IPS-18a (cell line): Measurements from ENCODE around the gene MRPS9.

Experiments
- H3K27ac ChIP-seq: one replicate; pipeline ENCODE4 v1.5.1; 2013; ENCODE audit warnings: low read length
- H3K27me3 ChIP-seq: one replicate; pipeline ENCODE4 v1.6.1; 2013; ENCODE audit warnings: mild to moderate bottlenecking, low read length; ENCODE audit not compliant: control insufficient read depth, insufficient read depth
- H3K36me3 ChIP-seq: one replicate; pipeline ENCODE4 v1.6.1; 2013; ENCODE audit warnings: low read depth, low read length; ENCODE audit not compliant: control insufficient read depth
- H3K4me1 ChIP-seq: one replicate; pipeline ENCODE4 v1.6.1; 2013; ENCODE audit warnings: low read depth, low read length; ENCODE audit not compliant: control insufficient read depth
- H3K4me3 ChIP-seq: one replicate; pipeline ENCODE4 v1.5.1; 2013; ENCODE audit warnings: low read length
- H3K9ac ChIP-seq: one replicate; pipeline ENCODE4 v1.6.1; 2013; ENCODE audit warnings: mild to moderate bottlenecking, low read length, moderate library complexity
- H3K9me3 ChIP-seq: one replicate; pipeline ENCODE4 v1.6.1; 2013; ENCODE audit warnings: low read depth, low read length; ENCODE audit not compliant: control insufficient read depth

The MRPS9 gene

GRCh38 chr2:105104208-105104731 is 66.4 kb downstream of the MRPS9 start:
- Histone ChIP-seq H3K9me3 (no peaks in the 10 kb centered on the region), H3K36me3 (peaks cover 16% of the 10 kb centered on the region), H3K4me1 (peaks cover 20% of the 10 kb centered on the region), H3K27me3 (no peaks in the 10 kb centered on the region), H3K27ac (no peak overlapping the region), H3K4me3 (no peak overlapping the region), H3K9ac (no peak overlapping the region)

DNA sequence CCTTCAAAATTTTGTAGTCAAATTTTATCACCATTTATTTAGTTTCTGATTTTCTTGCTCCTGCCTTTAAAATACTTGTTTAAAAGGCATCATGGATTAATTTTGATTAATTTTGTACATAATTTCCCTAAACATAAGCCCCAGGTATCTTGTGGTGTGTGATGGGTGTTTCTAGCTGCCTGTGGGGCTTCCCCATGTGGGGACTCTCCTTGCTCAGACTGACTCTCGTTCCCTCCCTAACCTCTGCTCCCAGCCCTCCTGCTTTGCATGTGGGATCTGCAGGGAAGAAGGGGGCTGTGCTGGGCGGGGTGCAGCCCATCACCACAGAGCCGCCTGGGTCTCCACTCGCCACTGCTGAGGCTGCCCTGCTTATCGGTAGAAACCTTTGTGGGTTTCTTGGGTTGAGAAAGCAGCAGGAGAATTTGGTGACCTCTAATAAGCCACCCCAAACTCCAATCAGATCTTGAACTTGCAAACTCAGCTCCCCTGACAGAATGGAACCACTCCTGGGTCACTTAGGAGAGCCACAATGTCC is 72.5 kb downstream of the MRPS9 start:
- no peak overlapping the region for H3K27ac ChIP-seq
- H3K27me3 ChIP-seq: no peaks in the 10 kb centered on the region
- H3K4me3 ChIP-seq: no peak overlapping the region
- H3K9me3 ChIP-seq: no peaks in the 10 kb centered on the region
- H3K9ac ChIP-seq: no peak overlapping the region
- H3K4me1 ChIP-seq: peaks cover 9% of the 10 kb centered on the region
- H3K36me3 ChIP-seq: no peaks in the 10 kb centered on the region

DNA sequence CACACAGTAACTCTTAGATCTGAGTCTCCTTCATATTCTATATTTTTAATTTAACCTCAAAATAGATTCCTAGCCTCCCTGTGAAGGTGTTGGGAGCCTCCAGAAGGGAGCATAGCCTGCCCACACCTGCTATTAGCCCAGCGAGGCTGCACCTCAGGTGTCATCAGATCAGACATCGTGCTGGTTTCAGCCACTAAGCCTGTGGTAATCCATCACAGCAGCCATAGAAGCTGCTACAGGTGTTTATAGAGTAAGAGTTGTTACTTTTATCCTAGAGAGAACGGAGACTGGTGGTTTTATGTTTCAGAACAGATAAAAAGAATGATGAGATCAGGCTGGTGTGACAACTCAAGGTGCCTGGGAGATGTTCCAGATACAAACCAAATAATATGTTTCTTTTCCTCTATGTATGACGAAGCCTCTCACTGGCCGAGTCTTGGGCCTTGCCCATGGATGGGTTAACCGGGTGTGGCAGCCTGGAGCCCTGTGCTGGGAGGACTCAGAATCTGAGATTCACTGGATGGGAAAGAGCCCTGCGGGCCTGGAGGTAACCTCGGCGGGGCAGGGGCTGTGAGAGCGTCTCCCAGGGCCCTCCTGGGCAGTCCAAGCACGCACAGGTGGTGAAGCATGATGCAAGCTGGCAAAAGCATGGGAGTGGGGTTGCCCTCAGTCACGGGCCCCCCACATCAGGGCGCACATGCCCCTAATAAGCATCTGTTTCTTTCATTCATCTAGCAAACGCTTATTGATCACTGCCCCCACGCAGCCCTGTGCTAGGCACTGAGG is 73.7 kb downstream of the MRPS9 start:
- Histone ChIP-seq H3K36me3 (no peaks in the 10 kb centered on the region), H3K4me3 (no peak overlapping the region), H3K9ac (no peak overlapping the region), H3K4me1 (peaks cover 9% of the 10 kb centered on the region), H3K27ac (no peak overlapping the region), H3K27me3 (no peaks in the 10 kb centered on the region), H3K9me3 (no peaks in the 10 kb centered on the region)

GRCh38 chr2:105112345-105112744 is 74.5 kb downstream of the MRPS9 start:
- peaks cover under 1% of the 10 kb centered on the region for H3K4me1 ChIP-seq
- no peak overlapping the region for H3K9ac ChIP-seq
- no peaks in the 10 kb centered on the region for H3K27me3 ChIP-seq
- no peak overlapping the region for H3K27ac ChIP-seq
- H3K4me3 ChIP-seq: no peak overlapping the region
- H3K9me3 ChIP-seq: no peaks in the 10 kb centered on the region
- H3K36me3 ChIP-seq: no peaks in the 10 kb centered on the region

DNA sequence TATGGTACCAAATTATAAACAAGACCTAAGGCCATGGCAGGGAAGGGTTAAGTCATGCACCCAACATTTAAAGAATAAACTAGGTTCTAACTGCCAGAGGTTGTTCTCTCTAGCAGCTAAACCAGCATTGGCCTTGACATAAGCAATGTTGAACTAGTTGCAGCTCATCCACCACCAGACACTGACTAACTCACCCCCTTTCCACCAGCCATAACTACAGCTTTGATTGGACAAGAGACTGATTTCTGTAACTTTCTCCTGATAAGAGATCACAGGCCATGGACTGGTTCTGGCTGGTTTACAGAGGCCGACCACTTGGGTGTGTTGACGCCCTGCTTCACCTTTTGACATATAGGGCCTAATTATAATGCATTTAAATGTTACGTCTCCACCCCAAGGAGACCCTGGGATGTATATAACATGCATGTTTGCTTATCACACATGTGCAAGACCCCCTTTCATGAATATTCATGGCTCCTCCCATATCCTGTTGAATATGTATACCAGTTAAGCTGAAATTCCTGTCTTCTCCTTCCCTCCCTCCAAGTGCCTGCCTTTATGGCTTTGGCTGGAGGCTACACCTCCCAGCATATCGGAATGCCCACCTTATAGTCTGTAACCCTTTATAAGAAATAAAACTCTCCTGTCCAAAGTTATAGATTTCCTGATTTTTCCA is 75.9 kb downstream of the MRPS9 start:
- Histone ChIP-seq H3K4me1 (no peaks in the 10 kb centered on the region), H3K36me3 (no peaks in the 10 kb centered on the region)

GRCh38 chr2:105114551-105114950 is 76.7 kb downstream of the MRPS9 start:
- Histone ChIP-seq H3K4me3 (no peak overlapping the region), H3K36me3 (no peaks in the 10 kb centered on the region), H3K27me3 (no peaks in the 10 kb centered on the region), H3K27ac (no peak overlapping the region), H3K4me1 (no peaks in the 10 kb centered on the region), H3K9ac (no peak overlapping the region), H3K9me3 (no peaks in the 10 kb centered on the region)

More for the DNA sequence above, 75.9 kb downstream of the MRPS9 start:
- Histone ChIP-seq H3K27ac (no peak overlapping the region), H3K4me3 (no peak overlapping the region), H3K27me3 (no peaks in the 10 kb centered on the region), H3K9ac (no peak overlapping the region), H3K9me3 (no peaks in the 10 kb centered on the region)

DNA sequence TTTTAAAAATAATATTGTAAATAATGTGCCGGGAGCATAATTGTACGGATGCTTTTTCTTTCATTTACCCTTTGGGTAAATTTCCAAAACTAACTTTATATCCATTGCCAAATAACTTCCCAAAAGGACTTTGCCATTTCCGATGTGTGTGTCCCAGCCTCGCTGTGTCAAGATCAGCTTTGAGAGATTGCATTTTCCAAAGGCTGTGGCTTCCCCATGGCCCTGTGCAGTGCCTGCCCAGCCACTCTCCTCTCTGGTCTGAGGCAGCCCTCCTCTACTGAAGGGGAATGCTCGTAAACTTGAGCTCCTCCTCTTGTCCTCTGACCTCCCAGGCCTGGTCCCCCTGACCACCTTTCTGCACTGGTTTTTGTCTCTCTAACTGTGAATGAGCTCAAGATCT is 78.5 kb downstream of the MRPS9 start:
- H3K36me3 ChIP-seq: no peaks in the 10 kb centered on the region
- no peak overlapping the region for H3K4me3 ChIP-seq
- no peaks in the 10 kb centered on the region for H3K4me1 ChIP-seq
- H3K9ac ChIP-seq: no peak overlapping the region
- H3K27me3 ChIP-seq: no peaks in the 10 kb centered on the region
- no peaks in the 10 kb centered on the region for H3K9me3 ChIP-seq
- no peak overlapping the region for H3K27ac ChIP-seq

GRCh38 chr2:105117565-105117964 is 79.7 kb downstream of the MRPS9 start:
- Histone ChIP-seq H3K9ac (no peak overlapping the region), H3K9me3 (no peaks in the 10 kb centered on the region), H3K4me1 (no peaks in the 10 kb centered on the region), H3K36me3 (no peaks in the 10 kb centered on the region), H3K27ac (no peak overlapping the region), H3K4me3 (no peak overlapping the region), H3K27me3 (no peaks in the 10 kb centered on the region)

- Histone ChIP-seq H3K4me3 (peak overlapping the region; percentile 43), H3K36me3 (no peaks in the 10 kb centered on the region), H3K27me3 (no peaks in the 10 kb centered on the region), H3K27ac (no peak overlapping the region), H3K4me1 (no peaks in the 10 kb centered on the region), H3K9ac (no peak overlapping the region), H3K9me3 (no peaks in the 10 kb centered on the region)
These were observed 81.1 kb downstream of the MRPS9 start for GRCh38 chr2:105118960-105119359.

- Histone ChIP-seq H3K9ac (no peak overlapping the region), H3K4me3 (no peak overlapping the region), H3K27ac (no peak overlapping the region), H3K27me3 (no peaks in the 10 kb centered on the region), H3K36me3 (no peaks in the 10 kb centered on the region), H3K4me1 (peaks cover 5% of the 10 kb centered on the region), H3K9me3 (no peaks in the 10 kb centered on the region)
These were observed 83.6 kb downstream of the MRPS9 start for GRCh38 chr2:105121434-105121833.

DNA sequence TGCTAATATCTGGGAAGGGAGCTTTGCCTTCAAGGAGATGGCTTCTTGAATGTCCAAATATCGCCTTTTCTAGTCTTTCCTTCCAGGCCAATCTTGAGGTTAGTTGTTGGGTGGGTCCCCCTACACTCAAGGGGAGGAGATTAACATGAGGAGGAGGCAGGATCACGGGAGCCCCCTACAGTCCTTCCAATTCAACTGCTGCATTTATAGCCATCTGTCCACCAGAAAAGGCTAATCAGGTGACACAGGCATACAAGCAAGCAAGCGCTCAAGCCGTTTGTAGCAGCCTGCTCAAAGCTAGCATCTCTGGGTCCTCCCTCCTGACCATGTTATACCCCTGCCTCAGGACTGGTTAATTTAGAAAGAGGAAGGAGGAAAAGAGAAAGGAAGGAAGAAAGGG is 87.6 kb downstream of the MRPS9 start:
- H3K4me1 ChIP-seq: peaks cover 5% of the 10 kb centered on the region
- H3K36me3 ChIP-seq: no peaks in the 10 kb centered on the region
- no peak overlapping the region for H3K27ac ChIP-seq
- no peak overlapping the region for H3K9ac ChIP-seq
- H3K9me3 ChIP-seq: no peaks in the 10 kb centered on the region
- no peak overlapping the region for H3K4me3 ChIP-seq
- H3K27me3 ChIP-seq: no peaks in the 10 kb centered on the region
